ENCODE data around the gene EGFL7. TPM values are rescaled to one million over a fixed set of nuclear protein-coding genes. Genes with fewer than 3 reads are reported as not detected.
"Not testable (repeated sequence)": the region's sequence is repeated elsewhere in the genome, so short reads cannot be mapped to it uniquely, and the experiment has no call there.

The EGFL7 gene
- total RNA-seq, 4 donors from 2014 or later = 12.3 to 64.7 (median 33.6) TPM

- intact Hi-C loops (cut with DNase I; ENCODE audit: low total_unique reads) (no loop called here), in situ Hi-C loops (cut with MboI; ENCODE audit: low pct_ligation_motif_present in 1 of 4, low pct_unique_long_range_greater_than_20kb in 1 of 4, low sequenced_read_pairs in 3 of 4) (no loop called here)
- Histone ChIP-seq H3K27ac (no peak overlapping the region), H3K36me3 (no peaks in the 10 kb centered on the region), H3K4me1 (peaks cover 6 to 37% (median 28%) of the 10 kb centered on the region in 4 donors), H3K27me3 (peaks cover 36% of the 10 kb centered on the region), H3K4me3 (no peak overlapping the region), H3K9me3 (no peaks in the 10 kb centered on the region)
- WGBS, 2 donors (ENCODE audit: low coverage in 1 of 2) = 33 to 67% methylated on average over 2 to 13 of the region's 13 CpGs
- TF ChIP-seq POLR2AphosphoS5 (IDR thresholded peaks at IDR 0.05) = peak; percentile 56 to 80 (median 66)
- no peak for TF ChIP-seq POLR2A (IDR thresholded peaks at IDR 0.05)
- no peak for DNase-seq
Observed at GRCh38 chr9:136700304-136700703, 37.6 kb downstream of the EGFL7 start.

DNA sequence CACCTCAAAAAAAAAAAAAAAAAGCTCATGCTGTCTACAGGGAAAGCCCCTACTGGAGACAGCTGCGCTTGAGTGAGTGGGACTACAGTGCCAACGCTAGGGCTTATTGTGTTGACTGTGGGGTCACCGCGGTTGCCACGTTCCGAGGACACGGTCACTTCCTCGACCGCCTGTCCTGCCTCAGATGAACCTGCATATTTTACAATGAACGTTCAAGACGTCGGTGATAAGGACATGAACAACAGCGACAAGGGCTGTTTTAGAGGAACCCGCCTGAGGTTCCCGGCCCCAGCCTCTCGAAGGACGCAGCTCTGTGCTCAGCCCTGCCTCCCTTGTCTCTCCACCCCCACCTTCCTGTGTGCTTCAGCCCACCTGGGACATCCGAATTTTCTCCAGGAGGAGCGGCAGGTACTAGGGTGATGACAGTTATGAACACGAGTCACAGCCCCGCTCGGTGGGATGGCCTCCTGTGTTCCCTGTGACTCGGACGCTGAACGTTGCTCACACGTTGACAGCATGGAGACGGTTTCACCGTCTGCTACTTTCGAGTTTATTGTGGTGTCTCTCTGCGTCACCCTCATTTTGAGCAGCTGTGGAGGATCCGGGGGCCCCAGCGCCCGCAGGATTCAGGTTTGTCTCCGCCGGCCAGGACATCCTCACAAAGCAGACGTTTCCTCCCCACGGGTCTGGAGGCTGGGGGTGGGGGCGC lies 38.4 kb downstream of the EGFL7 start:
- Histone ChIP-seq H3K4me3 (no peak overlapping the region), H3K27ac (peak overlapping the region in 1 of 4 donors; percentile 13), H3K27me3 (peaks cover 37% of the 10 kb centered on the region), H3K4me1 (peaks cover 6 to 29% (median 21%) of the 10 kb centered on the region in 4 donors), H3K36me3 (no peaks in the 10 kb centered on the region), H3K9me3 (no peaks in the 10 kb centered on the region)
- intact Hi-C loops (cut with DNase I; ENCODE audit: low total_unique reads) (no loop called here), in situ Hi-C loops (cut with MboI; ENCODE audit: low pct_ligation_motif_present in 1 of 4, low pct_unique_long_range_greater_than_20kb in 1 of 4, low sequenced_read_pairs in 3 of 4) (no loop called here)
- DNase-seq = peak; percentile 41
- WGBS, 2 donors (ENCODE audit: low coverage in 1 of 2) = 24% methylated on average over 38 of the region's 38 CpGs; no CpG with 5 or more reads in 1 of the 2 donors
- TF ChIP-seq, protein P1, sequence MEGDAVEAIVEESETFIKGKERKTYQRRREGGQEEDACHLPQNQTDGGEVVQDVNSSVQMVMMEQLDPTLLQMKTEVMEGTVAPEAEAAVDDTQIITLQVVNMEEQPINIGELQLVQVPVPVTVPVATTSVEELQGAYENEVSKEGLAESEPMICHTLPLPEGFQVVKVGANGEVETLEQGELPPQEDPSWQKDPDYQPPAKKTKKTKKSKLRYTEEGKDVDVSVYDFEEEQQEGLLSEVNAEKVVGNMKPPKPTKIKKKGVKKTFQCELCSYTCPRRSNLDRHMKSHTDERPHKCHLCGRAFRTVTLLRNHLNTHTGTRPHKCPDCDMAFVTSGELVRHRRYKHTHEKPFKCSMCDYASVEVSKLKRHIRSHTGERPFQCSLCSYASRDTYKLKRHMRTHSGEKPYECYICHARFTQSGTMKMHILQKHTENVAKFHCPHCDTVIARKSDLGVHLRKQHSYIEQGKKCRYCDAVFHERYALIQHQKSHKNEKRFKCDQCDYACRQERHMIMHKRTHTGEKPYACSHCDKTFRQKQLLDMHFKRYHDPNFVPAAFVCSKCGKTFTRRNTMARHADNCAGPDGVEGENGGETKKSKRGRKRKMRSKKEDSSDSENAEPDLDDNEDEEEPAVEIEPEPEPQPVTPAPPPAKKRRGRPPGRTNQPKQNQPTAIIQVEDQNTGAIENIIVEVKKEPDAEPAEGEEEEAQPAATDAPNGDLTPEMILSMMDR (IDR thresholded peaks at IDR 0.05) = no peak
- TF ChIP-seq POLR2AphosphoS5 (IDR thresholded peaks at IDR 0.05) = no peak
- no peak for TF ChIP-seq POLR2A (IDR thresholded peaks at IDR 0.05)
- TF ChIP-seq EP300 (IDR thresholded peaks at IDR 0.05; ENCODE audit: low read depth) = no peak

- no peak for DNase-seq
- Histone ChIP-seq H3K9me3 (no peaks in the 10 kb centered on the region), H3K4me1 (peaks cover 6 to 24% (median 18%) of the 10 kb centered on the region in 4 donors), H3K4me3 (no peak overlapping the region), H3K27ac (peak overlapping the region in 1 of 4 donors; percentile 13), H3K27me3 (peaks cover 37% of the 10 kb centered on the region), H3K36me3 (no peaks in the 10 kb centered on the region)
- WGBS, 2 donors (ENCODE audit: low coverage in 1 of 2) = 46 to 60% methylated on average over 1 to 10 of the region's 10 CpGs
- TF ChIP-seq EP300 (IDR thresholded peaks at IDR 0.05; ENCODE audit: low read depth) = no peak
- no peak for TF ChIP-seq POLR2AphosphoS5 (IDR thresholded peaks at IDR 0.05)
- TF ChIP-seq POLR2A (IDR thresholded peaks at IDR 0.05) = no peak
- intact Hi-C loops (cut with DNase I; ENCODE audit: low total_unique reads) = no loop called here
- in situ Hi-C loops (cut with MboI; ENCODE audit: low pct_ligation_motif_present in 1 of 4, low pct_unique_long_range_greater_than_20kb in 1 of 4, low sequenced_read_pairs in 3 of 4) = no loop called here
Observed at GRCh38 chr9:136701668-136702053, 38.9 kb downstream of the EGFL7 start.

DNA sequence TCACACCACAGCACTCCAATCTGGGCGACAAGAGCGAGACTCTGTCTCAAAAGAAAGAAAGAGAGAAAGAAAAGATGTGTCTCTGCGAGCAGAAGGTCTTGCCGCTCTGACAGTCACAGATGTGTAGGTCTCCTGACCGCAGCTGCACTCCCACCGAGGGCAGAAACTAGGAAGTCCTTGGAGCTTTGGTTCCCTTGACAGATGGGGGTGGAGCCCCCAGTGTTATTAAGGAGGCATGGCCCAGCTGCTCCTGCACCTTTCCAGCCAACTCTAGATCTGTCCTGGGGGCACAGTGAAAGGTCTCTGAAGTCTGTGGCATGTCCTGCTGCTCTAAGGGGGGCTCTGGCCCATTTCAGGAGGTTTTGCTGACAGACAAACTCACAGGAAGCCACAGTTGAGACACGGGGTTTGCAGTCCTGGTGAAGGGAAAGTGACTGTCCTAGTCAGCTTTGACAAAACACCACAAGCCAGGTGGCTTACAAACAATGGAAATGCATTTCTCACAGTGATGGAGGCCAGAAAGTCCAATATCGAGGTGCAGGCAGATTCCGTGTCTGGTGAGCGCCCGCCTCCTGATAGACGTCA lies 40.7 kb downstream of the EGFL7 start:
- DNase-seq = no peak
- Histone ChIP-seq H3K4me1 (peaks cover 0 to 11% (median 6%) of the 10 kb centered on the region in 4 donors), H3K36me3 (no peaks in the 10 kb centered on the region), H3K27me3 (peaks cover 33% of the 10 kb centered on the region), H3K4me3 (no peak overlapping the region), H3K27ac (no peak overlapping the region), H3K9me3 (no peaks in the 10 kb centered on the region)
- in situ Hi-C loops (cut with MboI; ENCODE audit: low pct_ligation_motif_present in 1 of 4, low pct_unique_long_range_greater_than_20kb in 1 of 4, low sequenced_read_pairs in 3 of 4) = no loop called here
- WGBS, 2 donors (ENCODE audit: low coverage in 1 of 2) = 20 to 79% methylated on average over 1 to 12 of the region's 12 CpGs
- TF ChIP-seq, protein P1 (IDR thresholded peaks at IDR 0.05) = no peak
- no peak for TF ChIP-seq POLR2AphosphoS5 (IDR thresholded peaks at IDR 0.05)
- TF ChIP-seq EP300 (IDR thresholded peaks at IDR 0.05; ENCODE audit: low read depth) = no peak
- no peak for TF ChIP-seq POLR2A (IDR thresholded peaks at IDR 0.05)
- intact Hi-C loops (cut with DNase I; ENCODE audit: low total_unique reads) = no loop called here

GRCh38 chr9:136704741-136705140 lies 42.0 kb downstream of the EGFL7 start:
- H3K36me3 ChIP-seq; intact Hi-C loops (cut with DNase I; ENCODE audit: low total_unique reads); in situ Hi-C loops (cut with MboI; ENCODE audit: low pct_ligation_motif_present in 1 of 4, low pct_unique_long_range_greater_than_20kb in 1 of 4, low sequenced_read_pairs in 3 of 4); H3K4me1 ChIP-seq; H3K27ac ChIP-seq; DNase-seq; H3K9me3 ChIP-seq; H3K4me3 ChIP-seq: not testable (repeated sequence)
- H3K27me3 ChIP-seq = peaks cover 29% of the 10 kb centered on the region
- 72 to 87% methylated on average over 3 to 8 of the region's 8 CpGs for WGBS, 2 donors (ENCODE audit: low coverage in 1 of 2)
